Measurements from ENCODE around the gene PGS1.

PGS1 gene

GRCh38 chr17:78364436-78365281 is 13.8 kb upstream of the PGS1 start:
- no peak for DNase-seq

DNA sequence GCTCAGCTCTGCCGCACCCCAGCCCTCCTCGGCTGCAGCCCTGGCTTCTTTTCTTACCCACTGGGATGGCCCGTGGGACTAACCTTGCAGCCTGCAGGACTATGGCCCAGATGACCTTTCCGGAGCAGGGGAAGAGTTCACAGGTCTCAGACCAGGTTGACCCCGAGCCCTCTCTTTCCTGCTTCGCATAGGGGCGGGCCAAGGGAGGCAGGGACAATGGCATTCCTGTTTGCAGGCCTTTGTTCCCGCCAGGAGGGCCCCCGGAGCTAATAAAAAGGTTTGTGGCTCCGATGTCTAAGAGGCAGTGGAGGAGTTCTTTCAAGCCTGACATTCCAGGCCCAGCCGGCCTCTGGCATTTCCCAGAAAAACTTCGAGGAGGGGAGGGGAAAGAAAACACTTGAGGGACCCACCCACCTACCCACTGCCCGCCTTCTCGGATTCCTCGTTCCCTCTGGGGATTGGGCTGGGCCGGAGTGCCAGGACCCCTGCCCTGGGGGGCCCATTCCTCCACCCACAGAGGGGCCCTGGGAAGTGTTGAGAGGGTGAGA is 12.8 kb upstream of the PGS1 start:
- DNase-seq = no peak

DNA sequence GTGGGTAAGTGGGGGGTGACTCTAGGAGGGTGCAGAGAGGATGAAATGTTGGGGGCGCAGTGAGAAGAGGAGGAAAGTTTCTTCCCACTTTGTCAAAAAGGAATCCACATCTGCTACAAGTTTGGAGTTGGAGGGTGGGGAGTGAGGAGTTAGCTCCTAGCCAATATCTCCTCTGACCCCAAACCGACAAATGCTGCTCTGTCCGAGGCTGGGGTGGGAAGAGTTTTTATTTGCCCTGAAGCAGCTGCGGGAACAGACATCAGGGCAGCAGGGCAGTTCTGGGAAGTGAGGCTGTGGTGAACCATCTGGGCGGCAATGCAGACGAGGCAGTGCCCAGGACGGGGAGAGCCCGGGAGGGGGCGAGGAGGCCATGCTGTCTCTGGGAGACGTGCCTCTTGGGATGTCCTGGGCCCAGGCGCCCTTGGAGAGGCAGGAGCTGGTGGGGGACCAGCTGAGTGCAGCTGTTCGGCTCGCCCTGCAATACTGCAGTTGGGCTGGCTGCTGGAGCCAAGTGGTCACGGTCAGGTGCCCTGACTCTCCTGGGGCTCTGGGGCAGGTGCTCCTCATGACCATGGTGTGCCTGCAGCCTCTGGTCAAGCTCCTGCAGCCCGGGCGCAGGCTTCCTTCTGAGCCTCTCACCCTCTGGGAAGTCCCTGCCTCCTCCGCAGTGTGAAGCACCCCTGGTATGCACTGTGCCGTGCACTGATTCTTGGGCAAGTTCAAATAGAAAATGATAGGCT is 12.2 kb upstream of the PGS1 start:
- DNase-seq = no peak

GRCh38 chr17:78367193-78367592 is 11.3 kb upstream of the PGS1 start:
- DNase-seq = no peak

- DNase-seq = no peak
These were observed 10.1 kb upstream of the PGS1 start for GRCh38 chr17:78368348-78368747.

DNA sequence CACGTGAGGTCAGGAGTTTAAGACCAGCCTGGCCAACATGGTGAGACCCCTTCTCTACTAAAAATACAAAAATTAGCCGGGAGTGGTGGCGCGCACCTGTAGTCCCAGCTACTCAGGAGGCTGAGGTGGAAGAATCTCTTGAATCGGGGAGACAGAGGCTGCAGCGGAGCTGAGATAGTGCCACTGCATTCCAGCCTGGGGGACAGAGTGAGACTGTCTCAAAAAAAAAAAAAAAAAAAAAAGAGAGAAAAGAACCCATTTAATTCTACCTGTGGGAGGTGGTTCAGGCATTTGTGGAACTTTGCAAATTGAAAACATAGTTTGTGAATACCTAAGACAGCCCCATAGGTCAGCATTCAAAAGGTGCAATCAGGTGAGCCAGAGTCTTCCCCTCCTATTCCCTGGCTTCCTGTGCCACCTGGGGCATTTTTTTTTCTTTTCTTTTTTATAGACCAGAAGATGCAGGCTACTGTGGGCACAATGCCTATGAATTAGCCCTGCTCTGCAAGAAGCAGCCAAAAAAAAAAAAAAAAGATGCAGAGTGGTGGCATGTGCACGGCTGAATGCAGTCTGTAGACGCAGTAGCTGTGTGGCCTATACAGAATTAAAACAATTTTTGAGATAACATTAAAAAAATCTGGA is 9.5 kb upstream of the PGS1 start:
- DNase-seq = no peak

DNA sequence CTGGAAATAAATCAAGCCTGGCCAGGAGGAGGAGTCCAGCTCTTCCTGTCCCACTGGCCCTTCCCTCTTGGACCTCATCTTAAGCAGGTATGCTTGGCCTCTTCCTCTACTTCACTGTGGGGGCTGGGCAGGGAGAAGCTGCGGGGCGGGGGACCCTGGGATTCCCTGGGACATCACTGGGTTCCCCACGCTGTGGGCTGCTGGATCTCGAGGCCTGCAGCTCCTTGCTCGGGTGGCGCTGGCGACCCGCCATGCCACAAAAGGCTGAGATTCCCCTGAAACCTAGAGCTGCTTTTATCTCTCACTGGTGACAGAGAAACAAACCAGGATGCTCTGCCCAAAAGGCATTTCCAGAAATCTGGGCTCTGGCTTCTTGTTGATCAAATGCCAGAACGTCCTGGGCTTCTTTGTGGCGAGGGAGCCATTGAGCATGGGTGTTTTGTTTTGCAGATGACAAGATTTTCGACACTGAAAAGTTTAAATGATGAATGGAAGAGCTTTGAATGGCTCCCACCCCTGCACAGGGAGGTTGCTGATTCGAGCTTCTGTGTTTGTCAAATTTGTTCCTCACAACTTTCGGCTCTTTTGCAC is 8.6 kb upstream of the PGS1 start:
- DNase-seq = no peak

- DNase-seq = no peak
These were observed 7.4 kb upstream of the PGS1 start for GRCh38 chr17:78371056-78371455.

- DNase-seq = no peak
These were observed 5.6 kb upstream of the PGS1 start for GRCh38 chr17:78372841-78373240.

- DNase-seq = no peak
These were observed 4.3 kb upstream of the PGS1 start for GRCh38 chr17:78374189-78374588.

GRCh38 chr17:78374631-78375274 is 3.7 kb upstream of the PGS1 start:
- no peak for DNase-seq

DNA sequence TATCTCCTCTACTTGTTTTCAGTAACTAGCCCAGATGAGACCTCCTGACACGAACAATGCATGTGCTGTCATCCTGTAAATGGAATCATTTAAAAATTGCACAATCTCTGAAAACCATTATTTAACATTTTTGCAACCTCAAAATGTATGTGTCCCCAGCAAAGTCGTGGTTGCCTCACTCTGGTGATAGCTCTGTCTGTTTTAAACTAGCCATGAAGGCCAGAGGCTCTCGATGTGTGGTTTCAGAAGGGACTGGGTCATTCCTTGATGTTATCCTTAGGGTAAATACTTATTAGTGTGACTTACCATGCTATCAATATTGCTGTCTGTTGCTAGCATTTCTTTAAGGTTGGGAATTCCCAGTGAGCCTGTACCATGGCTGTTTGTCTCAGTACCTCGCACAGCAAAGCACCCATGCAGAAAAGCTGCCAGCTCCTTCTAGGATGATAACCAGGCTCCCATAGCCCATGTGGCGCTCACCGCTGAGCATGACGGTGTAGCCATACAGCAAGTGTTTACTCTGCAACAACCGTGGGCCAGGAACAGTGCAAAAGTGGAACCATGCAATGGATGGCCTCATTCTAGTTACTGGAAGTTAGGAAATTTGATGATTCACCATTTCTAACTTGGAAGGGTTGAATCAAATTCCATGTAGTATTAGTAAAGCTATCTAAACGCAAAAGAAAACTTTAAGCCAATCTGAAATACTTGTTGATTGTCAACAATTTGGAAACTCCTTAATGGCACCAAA is 2.9 kb upstream of the PGS1 start:
- DNase-seq = no peak

GRCh38 chr17:78376161-78376560 is 2.3 kb upstream of the PGS1 start:
- no peak for DNase-seq

DNA sequence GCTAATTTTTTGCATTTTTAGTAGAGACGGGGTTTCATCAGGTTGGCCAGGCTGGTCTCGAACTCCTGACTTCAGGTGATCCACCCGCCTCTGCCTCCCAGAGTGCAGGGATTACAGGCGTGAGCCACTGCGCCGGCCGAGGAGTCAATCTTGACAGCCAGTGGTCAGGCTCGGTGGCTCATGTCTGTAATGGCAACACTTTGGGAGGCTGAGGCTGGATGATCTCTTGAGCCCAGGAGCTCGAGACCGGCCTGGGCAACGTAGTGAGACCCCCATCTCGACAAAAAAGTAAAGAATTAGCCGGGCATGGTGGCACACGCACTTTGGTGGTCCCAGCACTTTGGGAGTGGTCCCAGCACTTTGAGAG is 608 bp upstream of the PGS1 start:
- no peak for DNase-seq

- no peak for DNase-seq
These were observed 662 bp downstream of the PGS1 start for GRCh38 chr17:78379131-78379491.

DNA sequence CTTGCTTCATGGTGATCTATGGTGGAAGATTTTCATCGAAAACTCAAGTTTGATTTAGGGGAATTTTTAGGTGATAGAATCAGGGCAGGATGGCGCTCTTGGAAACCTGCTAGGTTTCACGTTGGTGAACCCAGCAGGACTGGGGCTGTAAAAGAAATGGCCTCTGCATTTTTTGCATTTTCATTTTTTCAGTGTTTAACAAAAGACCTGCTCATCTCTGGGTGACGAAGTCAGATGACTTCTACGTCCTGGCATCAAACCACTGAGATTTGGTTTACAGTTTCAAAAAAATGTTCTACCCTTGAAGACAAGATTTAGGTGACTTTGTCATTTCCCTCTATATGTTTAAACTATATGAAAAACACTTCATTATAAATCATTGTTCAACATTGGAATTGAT is 1.9 kb downstream of the PGS1 start:
- no peak for DNase-seq

DNA sequence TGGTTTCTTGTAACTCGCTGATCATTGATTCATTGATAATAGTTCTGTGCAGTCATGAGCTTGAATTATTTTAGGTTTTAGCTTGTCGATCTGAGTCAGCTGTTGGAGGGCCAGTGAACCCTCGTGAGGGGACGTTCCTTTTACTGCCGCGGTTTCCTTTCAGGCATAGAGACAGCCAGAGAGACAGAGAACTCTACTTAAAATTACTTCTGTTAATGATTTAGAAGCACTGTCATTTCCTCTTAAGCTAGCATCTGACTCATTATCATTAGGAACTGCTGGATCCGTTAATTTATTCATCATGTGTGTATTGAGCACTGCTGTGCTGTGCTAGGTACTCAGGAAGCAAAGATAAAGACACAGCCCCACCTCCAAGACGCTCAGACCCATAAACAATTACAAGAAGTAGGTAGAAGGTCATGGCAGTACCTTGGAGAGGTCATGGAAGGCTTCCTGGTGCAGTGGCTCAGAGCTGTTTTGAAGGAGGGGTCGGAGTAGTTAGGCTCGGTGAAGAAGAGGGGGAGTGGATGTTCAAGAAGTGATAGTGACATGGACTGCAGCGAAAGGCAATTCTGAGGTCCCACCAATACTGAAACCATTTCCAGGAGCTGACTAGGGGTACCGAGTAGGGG is 3.3 kb downstream of the PGS1 start:
- no peak for DNase-seq

- DNase-seq = no peak
These were observed 5.4 kb downstream of the PGS1 start for GRCh38 chr17:78383725-78384471.

DNA sequence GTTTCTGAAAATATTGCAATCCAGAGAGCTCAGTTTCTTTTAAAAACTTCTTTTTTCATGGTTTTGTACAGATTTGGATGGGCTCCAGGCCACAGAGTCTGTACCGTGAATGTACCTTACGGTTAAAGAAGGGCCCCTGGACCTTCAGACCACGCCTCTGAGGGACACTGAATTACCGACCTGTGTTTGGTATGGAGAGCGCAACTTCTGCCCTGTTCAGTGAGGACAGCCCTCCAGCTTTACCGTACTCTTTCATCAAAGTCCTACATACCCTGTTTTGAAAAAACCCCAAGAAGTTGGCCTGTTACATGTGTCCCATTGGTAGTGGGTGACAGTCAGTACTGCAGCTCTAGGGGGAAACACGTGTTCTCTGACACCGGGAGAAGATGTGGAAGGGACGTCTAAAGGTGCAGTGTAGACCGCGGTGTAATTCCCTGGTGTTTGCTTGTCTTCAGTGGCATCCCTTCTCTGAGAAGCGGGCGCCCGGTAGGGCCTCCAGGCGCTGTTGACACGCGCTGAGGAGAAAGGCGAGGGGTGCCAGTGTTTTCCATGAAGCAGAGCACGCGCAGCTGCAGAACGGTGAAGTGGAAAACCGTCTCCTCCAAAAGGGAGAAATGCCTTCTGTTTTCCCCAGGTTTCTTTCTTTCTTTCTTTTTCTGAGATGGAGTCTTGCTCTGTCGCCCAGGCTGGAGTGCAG is 6.2 kb downstream of the PGS1 start:
- no peak for DNase-seq
